ENCODE data around the gene NCAM1.

The NCAM1 gene

DNA sequence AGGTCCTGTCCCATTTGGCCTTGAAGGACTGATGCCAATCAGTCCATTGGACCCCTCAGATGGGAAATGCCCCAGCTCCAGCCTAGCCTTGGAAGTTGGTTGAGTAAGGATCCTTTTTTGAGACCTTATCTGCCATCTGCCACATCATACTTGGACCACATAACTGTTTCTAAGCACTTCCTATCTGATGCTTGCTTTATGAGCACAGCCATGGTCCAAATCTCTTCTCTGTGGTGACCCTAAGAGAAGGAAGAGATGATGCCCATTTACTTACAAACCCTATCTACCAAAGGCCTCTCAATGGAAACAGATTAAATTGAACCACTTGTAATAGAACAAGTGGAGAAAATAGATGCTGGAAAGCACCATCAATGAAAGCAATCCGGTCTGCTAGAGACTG lies 299.3 kb downstream of the NCAM1 start:
- DNase-seq: no peak

- DNase-seq: no peak
Observed at GRCh38 chr11:113261709-113262475, 300.7 kb downstream of the NCAM1 start.

DNA sequence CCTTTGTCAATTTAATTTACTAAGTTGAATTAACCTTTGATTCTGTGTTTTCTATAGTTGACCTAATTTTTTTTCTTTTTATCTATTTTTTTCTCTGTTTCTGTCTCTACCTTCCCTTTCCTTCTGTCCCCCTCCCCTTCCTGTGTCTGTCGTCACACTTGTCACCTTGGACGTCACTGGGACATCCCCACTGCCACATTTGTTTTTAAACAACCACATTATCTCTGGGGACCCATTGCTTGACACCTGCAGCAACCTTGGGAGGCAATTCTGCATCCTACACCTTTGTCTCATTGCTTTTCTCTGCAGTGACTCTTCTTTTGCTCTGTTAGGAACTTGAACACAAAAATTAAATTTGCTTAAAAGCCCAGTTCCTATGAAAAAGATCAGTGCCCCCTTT lies 301.4 kb downstream of the NCAM1 start:
- DNase-seq: no peak

- DNase-seq: no peak
Observed at GRCh38 chr11:113263458-113264259, 302.4 kb downstream of the NCAM1 start.

DNA sequence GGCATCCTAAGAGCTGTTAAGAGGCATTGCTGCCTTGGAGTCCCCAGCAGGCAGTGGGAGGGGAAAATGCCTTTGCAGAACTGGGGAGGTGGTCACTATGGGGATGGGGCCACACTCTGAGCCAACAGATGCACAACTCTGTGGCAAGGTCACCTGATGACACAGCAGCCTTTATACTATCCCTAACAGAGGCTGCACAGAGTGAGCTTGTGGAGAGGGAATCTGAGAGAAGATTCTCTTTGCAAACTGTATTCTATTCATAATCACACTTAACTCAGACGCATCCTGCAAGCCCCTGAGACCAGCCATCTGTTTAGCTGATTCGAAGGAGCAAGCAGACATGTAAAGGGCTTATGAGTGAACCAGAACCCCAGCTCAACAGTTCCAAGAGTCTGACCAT lies 304.1 kb downstream of the NCAM1 start:
- DNase-seq: no peak

DNA sequence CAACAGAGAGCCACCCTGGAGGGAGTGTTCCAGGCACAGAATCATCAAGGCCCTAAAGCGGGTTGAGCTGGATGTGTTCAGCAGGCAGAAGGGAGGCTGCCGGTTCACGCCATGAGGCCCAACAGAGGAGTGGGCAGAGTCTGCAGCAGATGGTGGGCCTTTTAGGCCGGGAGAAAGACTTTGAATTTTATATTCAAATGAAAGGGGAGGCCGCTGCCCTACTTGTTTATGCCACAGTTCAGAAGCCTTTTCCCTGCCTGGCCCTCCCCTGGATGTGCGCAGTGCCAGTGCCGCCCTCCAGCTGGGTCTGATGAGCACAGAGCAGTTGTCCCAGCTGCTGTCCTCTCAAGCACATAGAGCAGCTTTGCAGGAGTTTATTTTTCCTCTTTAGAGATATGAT lies 306.3 kb downstream of the NCAM1 start:
- DNase-seq: no peak

DNA sequence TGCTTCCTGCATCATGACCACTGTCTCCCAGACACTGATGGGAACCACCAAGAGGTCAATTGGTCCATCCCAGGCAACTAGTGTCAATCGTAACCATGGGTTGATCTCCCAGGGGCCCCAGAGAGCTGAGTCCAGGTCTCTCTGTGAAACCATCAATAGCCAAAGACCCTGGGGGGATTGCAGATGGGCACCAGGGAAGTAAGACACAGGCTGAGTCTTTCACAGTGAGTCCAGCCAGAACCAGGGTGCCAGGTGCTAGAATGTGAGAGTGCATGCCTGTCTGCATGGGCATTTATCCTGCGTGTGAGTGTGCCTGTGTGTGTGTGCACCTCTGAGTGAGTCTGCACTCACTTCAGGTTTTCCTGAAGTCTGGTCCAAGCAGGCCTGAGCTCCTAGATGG lies 307.9 kb downstream of the NCAM1 start:
- DNase-seq: no peak

GRCh38 chr11:113269636-113270035 lies 308.4 kb downstream of the NCAM1 start:
- no peak for DNase-seq

GRCh38 chr11:113270080-113270479 lies 308.9 kb downstream of the NCAM1 start:
- DNase-seq: no peak

- DNase-seq: no peak
Observed at GRCh38 chr11:113271551-113272245, 310.5 kb downstream of the NCAM1 start.

DNA sequence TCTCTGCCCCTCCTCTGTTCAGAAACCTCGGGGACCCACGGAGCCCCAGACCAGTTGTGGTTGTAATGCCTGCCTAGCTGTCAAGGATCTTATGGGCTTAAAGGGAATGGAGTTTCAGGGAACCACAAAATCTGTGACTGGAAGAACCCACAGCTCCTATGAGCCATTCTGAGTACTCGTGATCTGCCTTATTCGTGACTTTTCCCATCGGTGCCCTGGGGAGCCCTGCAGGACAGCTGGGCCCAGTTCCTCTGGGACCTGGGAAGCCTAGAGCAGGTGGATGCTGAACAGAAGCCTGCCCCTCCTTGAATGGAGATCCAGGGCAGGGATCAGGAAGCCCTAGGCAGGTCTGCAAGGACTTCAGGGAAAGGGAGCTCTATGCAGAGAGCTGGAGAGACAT lies 311.1 kb downstream of the NCAM1 start:
- DNase-seq: no peak

- no peak for DNase-seq
Observed at GRCh38 chr11:113272927-113273615, 311.9 kb downstream of the NCAM1 start.

DNA sequence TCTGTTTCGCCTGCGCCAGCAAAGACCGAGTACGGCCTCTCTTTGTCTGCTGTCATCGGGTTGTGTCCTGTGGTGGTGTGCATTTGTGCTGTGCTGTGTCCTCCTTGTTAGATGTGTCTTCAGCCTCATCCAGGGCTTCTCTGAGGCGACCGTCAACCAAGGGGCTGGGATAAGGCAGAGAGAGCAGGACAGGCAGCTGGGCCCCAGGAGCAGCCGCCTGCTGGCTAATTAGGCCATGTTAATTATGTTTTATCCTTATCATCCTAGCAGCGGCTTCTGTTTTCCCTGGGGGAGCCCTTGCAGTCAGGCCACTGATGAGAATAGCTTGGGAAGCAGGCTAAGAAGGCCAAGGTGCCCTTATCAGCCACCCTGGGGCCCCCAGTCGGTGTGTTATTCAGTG lies 312.5 kb downstream of the NCAM1 start:
- DNase-seq: no peak

- peak in 1 of 3 experiments; percentile 26 for DNase-seq
Observed at GRCh38 chr11:113274713-113275582, 313.7 kb downstream of the NCAM1 start.

- DNase-seq: no peak
Observed at GRCh38 chr11:113275602-113276001, 314.4 kb downstream of the NCAM1 start.

DNA sequence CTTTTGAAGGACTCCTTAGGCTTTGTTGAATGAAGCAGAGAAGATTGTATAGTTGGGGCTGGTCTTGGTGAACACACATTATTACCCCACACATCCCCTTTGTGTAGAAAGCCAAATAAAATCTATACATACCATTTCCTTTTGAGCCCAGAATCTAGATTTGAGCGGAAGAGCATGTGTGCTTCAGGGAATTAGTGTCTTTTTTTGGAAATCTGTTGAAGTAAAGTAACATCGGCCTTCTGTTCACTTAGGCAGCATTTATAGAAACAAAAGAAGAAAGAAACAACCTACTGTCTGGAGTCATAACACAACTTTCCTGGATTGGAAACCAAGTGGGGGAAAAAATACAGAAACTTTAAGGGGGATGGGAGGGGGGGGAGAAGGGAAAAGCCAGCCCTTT lies 315.2 kb downstream of the NCAM1 start:
- DNase-seq: no peak

DNA sequence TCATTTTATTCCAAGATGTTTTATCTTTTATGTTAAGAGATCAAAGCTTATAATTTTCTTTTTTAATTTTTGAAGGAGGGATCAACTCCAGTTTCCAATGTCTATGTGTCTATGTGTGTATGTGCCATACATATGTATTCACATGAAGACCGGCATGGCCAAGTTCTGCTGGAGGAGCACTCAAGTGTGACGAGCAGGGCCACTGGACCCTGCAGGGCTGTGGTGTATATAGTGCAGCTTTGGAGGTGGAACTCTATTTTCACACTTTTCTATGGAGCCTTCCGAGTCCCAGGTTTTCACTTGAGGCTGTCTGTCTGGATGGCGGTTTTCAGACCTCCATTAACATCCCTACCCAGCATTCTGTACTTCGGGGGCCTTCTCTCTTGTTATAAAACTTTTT lies 316.7 kb downstream of the NCAM1 start:
- DNase-seq: no peak

GRCh38 chr11:113278481-113278880 lies 317.3 kb downstream of the NCAM1 start:
- no peak for DNase-seq

- no peak for DNase-seq
Observed at GRCh38 chr11:113278925-113279324, 317.7 kb downstream of the NCAM1 start.

- DNase-seq: no peak
Observed at GRCh38 chr11:113279591-113279990, 318.4 kb downstream of the NCAM1 start.

- DNase-seq: no peak
Observed at GRCh38 chr11:113281052-113281725, 320.0 kb downstream of the NCAM1 start.
